Iris pigment epithelial cell (primary cell): ENCODE results near the gene ZSCAN21.

Experiments used
- DNase-seq: peaks from one replicate; pipeline ENCODE4 v3.0.0-alpha.2; 2011; ENCODE audit warnings: low read depth

The ZSCAN21 gene

DNA sequence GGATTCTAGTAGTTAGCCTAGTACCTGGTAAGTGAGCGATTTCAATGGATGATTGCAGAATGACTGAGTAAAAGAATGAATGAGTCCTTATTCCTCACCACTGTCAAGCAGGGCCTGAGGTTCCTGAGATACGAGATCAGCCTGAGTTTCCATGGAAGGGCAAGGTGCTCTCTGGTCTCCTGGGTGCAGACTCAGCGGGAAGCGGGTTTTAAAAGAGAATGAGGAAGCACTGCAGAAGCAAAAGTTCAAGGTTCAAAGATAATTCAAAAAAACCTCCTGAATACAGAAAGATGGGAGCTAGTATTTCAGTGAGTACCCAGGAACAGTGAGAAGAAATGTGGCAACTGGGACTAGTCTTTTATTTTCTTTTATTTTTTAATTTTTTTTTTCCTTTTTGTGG is 27.6 kb downstream of the ZSCAN21 start:
- no peak for DNase-seq

DNA sequence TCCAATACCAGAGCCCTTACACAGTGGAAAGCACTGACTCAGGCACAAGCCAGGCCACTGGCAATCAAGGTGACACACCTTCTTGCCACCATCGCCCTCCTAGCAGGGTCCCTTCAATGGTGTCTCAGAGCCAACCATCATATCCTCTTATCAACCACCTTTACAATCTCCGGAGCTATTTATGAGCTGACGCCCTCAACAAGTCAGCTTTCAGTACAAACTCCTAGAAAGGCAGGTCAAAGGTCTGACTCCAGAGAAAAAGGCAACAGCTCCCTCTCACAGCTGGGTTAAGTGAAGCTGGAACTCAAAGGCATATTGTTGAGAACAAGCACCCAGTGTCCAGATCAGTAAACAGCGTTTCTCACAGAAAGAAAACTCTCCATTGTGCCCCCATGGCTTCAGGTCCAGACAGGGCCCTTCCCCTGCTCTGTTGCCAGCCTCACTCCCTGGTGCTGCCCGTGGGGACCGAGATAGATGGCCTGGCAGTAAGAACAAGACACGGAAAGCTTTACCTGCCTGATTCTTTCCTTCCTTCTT is 29.5 kb downstream of the ZSCAN21 start:
- no peak for DNase-seq

DNA sequence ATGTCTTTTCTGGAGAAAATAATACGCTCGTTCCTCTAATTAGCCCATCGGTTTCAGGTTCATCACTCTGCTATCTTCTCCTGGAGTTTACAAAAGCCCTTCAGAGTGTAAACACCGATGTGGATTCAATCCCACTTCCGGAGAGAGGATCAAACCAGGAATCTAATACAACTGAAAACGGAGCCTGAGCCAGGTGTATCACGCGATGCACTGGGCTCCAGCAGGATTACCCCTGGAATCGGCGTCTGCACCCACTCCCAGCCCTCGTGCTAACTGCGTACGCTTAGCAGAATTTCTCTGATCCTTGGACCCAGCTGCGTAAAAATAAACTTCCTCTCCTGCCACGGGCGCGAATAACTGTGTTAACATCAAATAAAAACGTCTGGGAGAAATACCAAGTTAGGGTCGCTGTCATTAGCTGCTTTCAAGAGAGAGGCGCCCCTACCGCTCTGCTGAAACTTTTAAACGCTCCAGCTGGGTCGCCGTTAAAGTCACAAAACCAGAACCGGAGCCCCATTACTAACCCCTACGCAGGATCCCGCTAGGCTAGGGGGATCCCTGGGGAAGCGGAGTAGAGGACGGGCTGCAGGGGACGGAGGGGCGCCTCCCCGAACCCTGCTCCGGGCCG is 31.4 kb downstream of the ZSCAN21 start:
- DNase-seq = no peak

DNA sequence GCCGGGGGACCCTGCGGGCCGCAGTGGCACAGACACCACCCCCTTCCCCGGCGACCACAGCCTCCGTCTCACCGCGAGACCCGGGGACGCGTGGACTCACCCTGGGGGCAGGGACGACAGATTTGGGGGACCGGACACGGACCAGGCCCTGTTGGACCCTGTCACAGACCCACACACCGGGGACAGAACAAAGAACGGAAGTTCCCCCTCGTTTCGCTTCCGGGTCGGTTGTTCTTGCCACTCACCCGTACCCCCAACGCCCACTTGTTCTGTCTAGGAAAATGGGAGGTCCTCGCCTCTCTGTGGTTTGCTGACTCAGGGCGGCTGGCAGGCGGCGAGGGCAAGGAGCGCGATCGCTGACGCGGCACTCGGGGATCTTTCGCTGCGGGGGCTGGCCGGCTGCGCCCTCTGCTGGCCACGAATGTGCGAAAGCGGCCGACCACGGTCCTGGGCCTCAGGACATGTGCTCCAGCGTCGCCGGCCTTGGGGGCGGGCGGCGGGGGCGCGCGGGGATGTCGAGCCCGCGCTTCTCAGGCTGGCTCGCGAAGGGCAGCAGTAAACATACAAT is 32.0 kb downstream of the ZSCAN21 start, which contains the start of gene ZNF3:
Gene ZNF3 (minus strand): TSS at position 189 of the 568 bp plus-strand sequence. CDS start 4,366 bp downstream, outside the sequence.
- peak; percentile 99 for DNase-seq

DNA sequence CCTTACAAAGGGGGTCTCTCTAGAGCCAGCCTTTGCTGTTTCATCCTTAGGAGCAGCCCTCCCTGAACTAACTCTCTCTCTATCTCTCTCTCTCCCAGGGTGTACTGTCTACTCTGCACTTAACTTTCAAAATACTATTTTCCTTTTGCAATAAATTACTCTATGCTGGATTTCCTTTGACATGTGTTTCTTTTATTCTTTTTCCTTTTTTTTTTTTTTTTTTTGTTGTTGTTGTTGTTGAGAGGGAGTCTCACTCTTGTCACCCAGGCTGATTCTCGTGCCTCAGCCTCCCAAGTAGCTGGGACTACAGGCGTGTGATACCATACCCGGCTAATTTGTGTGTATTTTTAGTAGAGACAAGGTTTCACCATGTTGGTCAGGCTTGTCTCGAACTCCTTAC is 33.4 kb downstream of the ZSCAN21 start:
- no peak for DNase-seq

DNA sequence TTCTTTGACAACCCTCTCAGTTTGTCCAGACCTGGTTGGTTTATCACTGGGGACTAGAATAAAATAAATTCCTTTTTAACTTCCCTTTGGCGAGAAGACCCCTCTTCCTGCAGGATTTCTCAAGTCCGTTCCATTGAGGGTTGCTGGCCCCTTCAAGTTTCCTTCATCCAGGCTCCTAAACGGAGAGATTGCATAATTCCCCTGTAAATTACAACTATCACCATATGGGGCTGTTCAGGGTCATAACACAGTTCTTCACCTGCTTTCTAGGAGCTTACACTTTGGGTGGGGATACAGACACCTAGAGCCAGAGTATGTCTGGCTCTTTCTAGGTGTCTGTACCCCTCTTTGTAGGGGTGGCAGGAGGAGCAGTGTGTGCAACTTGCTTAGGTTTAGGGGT is 35.9 kb downstream of the ZSCAN21 start:
- no peak for DNase-seq

DNA sequence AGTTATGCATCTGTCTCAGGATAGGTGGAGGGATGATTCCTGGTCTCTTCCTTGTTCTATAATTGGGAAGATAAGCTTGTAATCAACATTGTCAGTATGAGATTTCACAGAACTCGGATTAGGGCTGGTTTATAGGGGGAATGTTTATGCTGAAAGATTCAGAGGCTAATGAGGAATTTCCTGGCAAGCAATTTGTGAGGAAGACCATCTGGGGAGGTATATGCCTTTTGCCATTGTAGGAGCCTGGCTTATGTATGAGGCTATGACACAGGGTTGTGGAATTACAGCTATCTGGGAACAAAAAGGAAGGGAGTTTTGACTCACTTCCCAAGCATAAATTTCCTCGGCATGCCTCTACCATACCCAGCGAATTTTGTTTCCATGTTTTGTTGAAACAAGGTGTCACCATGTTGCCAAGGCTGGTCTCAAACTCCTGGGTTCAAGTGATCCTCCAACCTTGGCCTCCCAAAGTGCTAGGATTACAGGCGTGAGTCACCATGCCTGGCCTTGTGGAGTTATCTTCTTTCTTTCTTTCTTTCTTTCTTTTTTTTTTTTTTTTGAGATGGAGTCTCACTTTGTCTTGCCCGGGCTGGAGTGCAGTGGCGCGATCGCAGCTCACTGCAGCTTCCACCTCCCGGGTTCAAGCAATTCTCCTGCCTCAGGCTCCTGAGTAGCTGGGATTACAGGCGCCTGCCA is 37.6 kb downstream of the ZSCAN21 start:
- peak; percentile 94 for DNase-seq

DNA sequence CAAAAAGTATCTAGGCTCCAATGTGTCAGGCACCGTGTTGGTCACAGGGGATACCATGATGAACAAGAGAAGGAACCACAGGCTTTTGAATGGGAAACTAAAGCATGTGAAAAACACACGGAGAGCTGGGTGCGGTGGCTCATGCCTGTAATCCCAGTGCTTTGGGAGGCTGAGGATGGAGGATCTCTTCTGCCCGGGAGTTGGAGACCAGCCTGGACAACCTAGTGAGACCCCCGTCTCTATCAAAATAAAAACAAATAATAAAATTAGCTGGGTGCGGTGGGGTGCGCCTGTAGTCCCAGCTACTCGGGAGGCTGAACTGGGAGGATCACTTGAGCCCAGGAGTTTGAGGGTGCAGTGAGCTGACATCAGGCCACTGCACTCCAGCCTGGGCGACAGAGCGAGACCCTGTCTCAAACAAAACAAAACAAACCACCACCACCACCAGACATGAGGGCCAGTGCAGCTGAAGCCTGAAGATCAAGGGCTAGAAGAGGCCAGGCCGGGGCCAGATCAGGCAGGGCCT is 38.6 kb downstream of the ZSCAN21 start:
- DNase-seq = no peak

DNA sequence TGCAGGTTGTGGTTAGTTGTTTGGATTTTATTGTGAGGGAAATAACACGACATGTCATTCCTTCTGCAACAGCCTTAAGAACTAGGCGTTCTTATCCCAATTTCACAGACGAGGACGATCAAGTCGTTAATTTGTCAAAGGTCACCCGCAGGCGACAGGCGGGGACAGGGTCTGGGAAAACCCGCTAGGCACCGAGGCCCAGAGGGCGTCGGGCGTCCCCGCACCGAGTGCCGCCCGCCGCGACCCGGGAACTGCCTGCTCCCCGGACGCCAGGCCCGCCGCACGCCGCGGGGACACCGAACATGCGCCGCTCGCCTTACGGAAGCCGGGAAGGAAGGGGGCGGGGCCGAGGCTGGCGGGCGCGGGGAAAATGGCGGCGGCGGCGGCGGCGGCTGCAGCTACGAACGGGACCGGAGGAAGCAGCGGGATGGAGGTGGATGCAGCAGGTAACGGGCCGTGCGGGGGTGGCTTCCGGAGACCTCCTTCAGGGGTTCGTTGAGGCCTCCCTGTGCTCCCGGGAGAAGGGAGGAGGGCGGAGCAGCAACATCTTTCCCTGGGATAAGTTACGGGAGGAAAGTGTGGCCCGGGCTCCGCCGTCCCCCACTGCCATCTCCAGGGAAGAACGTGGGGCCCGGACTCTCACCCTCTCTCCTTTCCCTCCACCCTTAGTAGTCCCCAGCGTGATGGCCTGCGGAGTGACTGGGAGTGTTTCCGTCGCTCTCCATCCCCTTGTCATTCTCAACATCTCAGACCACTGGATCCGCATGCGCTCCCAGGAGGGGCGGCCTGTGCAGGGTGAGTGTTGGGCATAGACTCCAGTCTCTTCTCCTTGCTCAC is 39.3 kb downstream of the ZSCAN21 start, which contains the start of gene COPS6:
Gene COPS6 (plus strand): TSS at position 349 of the 837 bp plus-strand sequence. CDS start 22 bp downstream, at position 371.
- peak; percentile 73 for DNase-seq

DNA sequence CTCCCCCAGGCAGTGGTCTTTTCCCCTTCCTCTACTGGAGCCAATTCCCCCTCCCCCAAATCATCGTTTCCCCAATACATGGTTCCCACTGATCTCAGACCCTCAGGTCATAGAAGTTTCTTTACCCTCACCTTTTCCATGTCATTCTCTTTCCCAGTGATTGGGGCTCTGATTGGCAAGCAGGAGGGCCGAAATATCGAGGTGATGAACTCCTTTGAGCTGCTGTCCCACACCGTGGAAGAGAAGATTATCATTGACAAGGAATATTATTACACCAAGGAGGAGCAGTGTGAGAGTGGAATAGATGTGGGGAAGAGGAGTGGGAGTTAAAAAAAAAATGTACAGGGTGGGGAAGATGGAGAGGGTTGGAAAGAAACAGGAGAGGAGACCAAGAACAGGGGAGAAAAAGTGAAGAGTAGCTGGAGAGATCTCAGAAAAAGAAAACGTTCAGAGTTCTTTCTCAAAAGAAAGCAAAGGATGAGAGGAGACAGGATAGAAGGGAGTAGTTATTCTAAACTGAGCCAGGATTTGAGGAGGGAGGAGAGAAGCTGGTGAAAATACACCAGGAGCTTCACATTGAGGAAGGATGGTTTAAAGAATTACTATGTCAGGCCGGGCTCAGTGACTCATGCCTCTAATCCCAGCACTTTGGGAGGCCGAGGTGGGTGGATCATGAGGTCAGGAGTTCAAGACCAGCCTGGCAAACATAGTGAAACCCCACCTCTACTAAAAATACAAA is 40.1 kb downstream of the ZSCAN21 start:
- peak; percentile 60 for DNase-seq

DNA sequence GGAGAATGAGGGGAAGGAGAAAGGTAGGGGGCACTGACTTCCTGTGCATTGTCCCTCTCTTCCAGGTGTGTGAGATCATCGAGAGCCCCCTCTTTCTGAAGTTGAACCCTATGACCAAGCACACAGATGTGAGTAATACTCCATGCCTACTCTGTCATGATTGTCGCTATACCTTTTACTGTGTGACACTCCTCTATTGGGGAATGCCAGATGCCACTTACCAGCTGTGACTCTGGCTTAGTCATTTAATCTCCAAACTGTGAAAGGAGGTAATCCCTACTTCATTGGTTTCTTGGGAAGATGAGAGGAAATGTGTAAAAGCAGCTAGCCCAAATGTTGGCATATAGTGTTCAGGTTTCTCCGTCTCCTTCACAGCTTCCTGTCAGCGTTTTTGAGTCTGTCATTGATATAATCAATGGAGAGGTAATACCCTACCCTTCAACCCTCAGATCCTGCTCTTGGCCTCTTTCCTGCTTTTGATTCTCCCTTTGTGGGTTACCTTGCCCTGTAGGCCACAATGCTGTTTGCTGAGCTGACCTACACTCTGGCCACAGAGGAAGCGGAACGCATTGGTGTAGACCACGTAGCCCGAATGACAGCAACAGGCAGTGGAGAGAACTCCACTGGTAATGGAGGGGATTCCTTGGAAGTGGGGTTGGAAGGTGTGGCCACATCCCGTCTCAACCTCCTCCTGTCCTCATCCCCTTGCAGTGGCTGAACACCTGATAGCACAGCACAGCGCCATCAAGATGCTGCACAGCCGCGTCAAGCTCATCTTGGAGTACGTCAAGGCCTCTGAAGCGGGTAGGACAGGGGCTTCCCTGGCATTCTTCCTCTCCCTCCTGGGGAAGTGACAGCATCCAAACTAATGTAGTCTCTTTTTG is 41.2 kb downstream of the ZSCAN21 start:
- DNase-seq = no peak

DNA sequence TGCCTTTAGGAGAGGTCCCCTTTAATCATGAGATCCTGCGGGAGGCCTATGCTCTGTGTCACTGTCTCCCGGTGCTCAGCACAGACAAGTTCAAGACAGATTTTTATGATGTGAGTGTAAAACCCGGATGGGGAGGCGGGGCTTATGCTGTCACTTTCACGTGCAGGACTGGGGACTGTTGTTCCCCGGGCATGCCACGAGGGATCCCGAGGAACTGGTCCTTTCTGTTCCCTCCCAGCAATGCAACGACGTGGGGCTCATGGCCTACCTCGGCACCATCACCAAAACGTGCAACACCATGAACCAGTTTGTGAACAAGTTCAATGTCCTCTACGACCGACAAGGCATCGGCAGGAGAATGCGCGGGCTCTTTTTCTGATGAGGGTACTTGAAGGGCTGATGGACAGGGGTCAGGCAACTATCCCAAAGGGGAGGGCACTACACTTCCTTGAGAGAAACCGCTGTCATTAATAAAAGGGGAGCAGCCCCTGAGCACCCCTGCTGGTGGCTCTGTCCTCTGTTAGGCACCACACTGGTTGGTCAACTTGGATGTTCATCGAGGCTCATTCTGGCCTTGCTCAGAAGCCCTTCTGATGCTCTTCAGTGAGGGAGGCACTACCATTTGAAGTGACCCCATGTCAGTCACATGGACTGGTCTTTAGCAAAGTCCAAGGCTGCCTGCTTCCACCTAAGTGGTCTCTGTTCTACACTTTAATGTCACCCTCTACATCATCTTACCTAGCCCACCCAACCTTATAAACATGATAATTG is 42.0 kb downstream of the ZSCAN21 start:
- DNase-seq = no peak

DNA sequence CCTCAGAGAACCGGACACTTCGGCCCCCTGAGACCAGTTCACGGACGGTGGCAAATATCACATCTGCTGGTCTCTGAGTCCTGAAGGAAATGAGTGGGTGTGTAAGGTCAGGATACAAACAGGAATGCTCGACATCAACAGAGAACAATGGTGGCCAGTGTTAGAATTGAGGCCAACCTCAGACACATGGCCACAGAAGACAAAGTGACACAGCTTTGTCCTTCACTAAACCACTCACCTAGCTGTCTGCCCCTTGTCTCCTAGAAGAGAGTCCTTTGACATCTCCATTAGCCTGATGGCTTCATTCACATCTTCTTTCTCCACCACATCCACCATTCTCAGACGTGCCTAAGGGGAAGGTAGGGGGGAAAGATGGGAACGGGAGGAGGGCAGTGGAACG is 43.5 kb downstream of the ZSCAN21 start:
- no peak for DNase-seq

DNA sequence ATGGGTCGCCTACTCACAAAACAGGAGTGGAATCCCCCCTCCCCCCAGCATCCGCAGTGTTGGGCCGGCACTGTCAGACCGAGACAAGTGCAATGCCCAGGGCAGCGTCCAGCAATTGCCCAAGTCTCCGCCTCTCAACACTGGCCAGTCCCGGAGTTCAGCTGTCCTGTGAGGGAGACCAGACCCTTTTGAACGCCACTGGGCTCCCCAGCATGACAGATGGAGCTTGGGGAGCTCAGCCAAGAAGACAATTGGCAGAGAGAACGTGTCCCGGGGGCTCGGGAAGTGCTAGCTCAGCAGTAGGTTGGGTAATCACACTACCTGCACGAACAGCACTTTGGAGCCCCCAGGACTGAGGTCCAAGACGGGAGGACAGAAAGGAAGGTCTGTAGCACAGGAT is 43.9 kb downstream of the ZSCAN21 start:
- DNase-seq = no peak

DNA sequence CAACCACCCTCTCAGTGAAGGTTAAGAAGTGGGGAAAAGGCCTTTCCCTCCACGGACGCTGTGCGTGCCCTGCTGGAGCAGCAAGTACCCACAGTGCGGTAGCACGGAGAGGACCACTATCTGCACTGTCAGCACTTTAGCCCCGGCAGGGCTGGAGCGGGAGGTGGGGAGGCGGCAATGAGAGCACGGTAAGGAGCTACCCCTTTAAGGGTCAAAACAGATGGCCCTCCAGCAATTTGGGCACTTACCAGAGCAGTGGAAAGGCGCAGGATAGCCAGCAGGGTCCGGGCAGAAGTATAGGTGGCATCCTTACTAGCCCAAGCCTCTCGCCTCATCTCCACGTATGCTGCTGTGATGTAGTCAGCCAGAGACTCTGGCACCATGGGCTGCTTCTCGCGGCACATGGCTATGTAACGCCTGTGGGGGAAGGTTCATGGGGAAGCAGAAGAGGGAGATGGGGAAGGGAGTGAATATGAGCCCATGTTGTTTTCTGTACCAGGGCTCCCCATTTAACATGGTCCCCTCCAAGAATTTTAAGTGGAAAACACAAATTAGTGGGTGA is 44.4 kb downstream of the ZSCAN21 start:
- DNase-seq = no peak

DNA sequence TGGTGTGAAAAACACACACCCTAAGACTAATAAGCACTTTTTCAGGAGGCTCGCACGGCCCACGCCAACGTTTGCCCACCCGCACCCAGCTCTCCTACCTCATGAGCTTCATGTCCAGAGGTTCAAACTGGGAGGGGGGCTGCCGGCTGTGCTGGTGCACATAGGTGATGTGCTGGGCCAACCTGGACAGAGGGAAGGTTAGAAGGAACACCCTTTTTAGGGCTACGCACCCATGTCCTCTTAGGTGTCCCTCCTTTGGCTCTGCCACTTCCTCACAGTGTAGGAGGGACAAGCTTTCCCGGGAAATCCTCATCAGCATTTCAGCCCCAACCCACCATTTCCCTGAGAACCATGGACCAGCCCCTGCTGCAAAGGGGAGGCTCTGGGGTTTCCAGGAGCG is 45.7 kb downstream of the ZSCAN21 start:
- no peak for DNase-seq

DNA sequence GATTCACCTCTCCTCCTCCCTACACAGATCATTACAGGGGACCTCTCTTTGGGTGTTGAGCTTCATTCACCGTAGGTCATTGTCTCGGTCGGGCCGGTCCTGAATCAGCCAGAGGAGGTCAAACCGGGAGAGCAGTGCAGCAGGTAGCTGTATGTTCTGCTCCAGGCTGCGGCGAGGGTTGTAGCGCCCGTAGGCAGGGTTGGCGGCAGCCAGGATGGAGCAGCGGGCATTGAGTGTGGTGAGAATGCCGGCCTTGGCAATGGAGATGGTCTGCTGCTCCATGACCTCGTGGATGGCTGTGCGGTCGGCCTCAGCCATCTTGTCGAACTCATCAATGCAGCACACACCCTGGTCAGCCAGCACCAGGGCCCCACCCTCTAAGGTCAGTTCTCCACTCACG is 46.1 kb downstream of the ZSCAN21 start:
- no peak for DNase-seq

DNA sequence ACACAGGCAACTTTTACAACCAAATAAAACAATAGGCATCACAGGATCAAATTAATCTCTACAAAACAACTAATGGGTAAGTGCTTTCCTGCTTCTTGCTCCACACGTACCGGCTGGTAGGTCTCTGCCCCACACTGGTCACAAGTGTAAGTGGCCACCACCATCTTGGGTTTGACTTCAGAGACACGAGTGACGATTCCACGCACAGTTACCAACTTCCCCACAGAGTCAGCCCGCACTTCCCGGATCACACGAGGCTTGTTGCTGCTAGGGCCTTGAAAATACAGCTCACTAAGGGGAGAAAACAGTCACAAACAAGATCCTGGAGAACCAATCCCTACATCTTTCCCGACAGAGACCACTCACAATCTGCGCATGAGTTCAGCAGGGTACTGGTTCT is 49.3 kb downstream of the ZSCAN21 start:
- DNase-seq = no peak

DNA sequence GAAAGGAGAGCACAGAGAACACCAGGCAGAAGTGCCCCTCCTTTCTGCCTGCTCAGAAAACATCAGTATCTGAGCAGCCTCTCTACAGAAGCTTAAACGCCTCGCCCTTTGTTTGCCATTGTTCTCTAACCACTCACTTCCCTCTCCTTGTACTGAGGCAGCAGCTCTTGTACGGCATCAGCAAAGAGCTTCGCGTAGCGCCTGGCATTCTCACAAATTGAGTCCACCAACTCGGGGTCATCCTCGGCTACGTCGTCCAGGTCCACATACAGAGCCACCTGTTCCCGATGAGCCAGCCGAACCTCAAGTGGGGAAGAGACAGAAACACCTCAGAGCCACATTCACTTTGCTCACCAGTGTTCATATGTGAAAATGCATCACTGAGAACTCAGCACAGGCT is 49.9 kb downstream of the ZSCAN21 start:
- no peak for DNase-seq
